ENCODE measurements around the gene NRIP1. TPM values are rescaled to one million over a fixed set of nuclear protein-coding genes. Genes with fewer than 3 reads are reported as not detected.
A peak's percentile ranks its signal among the peaks of the same experiment; 100 is the strongest.

The NRIP1 gene
- total RNA-seq, 1 experiment from 2014 or later: 10.3 TPM

DNA sequence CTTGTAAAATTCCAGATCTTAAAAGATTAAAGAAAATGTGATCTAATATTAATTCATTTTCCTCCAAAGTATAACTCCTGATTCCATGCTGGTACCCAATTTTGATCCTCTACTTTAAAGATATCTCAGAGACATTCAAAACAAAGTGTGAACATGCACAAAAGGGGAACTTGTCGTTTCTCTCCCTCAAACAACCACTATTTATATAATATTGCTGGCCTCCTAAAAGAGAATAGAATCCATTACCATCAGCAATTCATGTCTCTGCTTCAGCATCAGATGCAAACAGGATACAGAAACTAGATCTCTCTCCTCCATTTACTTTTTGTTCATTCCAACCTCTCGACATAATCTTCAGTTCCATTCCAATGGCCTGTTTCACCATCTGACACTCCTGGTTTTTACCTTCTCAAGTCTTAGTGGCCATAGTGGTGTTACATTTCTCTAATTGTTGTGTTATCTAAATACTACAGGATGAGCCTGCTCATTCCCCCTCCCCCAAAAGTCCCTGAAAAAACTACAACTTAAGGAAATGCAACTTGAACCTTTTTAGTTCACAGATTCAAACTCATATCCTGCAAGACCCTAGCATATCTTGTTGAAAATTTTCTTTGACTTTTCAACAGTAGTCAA is 4.1 kb downstream of the NRIP1 start (continued):
- TF ChIP-seq, protein P1, sequence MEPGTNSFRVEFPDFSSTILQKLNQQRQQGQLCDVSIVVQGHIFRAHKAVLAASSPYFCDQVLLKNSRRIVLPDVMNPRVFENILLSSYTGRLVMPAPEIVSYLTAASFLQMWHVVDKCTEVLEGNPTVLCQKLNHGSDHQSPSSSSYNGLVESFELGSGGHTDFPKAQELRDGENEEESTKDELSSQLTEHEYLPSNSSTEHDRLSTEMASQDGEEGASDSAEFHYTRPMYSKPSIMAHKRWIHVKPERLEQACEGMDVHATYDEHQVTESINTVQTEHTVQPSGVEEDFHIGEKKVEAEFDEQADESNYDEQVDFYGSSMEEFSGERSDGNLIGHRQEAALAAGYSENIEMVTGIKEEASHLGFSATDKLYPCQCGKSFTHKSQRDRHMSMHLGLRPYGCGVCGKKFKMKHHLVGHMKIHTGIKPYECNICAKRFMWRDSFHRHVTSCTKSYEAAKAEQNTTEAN (CRISPR knock-in tag; IDR thresholded peaks at IDR 0.05): no peak
- TF ChIP-seq, protein P2, sequence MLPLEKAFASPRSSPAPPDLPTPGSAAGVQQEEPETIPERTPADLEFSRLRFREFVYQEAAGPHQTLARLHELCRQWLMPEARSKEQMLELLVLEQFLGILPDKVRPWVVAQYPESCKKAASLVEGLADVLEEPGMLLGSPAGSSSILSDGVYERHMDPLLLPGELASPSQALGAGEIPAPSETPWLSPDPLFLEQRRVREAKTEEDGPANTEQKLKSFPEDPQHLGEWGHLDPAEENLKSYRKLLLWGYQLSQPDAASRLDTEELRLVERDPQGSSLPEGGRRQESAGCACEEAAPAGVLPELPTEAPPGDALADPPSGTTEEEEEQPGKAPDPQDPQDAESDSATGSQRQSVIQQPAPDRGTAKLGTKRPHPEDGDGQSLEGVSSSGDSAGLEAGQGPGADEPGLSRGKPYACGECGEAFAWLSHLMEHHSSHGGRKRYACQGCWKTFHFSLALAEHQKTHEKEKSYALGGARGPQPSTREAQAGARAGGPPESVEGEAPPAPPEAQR (CRISPR knock-in tag; IDR thresholded peaks at IDR 0.05): no peak

DNA sequence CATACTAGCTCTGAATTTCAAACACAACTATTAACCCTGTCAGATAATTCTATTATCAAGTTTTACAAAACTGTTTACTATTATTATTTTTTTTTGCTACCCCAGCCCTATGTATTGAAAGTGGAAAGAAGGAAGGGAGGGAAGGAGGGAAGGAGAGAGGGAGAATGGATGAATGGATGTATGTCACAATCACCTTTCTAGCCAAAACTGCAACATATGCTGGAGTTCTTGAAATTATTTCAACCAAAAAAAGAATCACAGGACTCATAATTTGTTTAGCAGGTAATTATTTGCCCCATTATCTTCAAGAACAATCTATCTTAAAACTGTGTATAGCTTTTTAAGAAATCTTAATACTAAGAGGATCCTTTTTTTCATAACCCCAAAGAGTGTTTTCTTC is 5.4 kb downstream of the NRIP1 start:
- CTCF ChIA-PET: interaction anchor here (0.9 kb wide), 1 partner anchor 12 kb away, joined by 3 read pairs; no protein-coding TSS in a partner anchor
- Mint-ChIP-seq H3K4me3 (no peak overlapping the region), H3K36me3 (no peaks in the 10 kb centered on the region), H3K27ac (no peak overlapping the region), H3K4me1 (peaks cover 77% of the 10 kb centered on the region), H3K9me3 (no peaks in the 10 kb centered on the region), H3K27me3 (ENCODE audit: low read depth) (peaks cover 17% of the 10 kb centered on the region)
- POLR2A ChIA-PET: no interaction called here
- ATAC-seq (no peak), DNase-seq (ENCODE audit: low spot score) (no peak)
- TF ChIP-seq ZNF317 (CRISPR knock-in tag; IDR thresholded peaks at IDR 0.05; ENCODE audit: borderline replicate concordance, low read depth): no peak

DNA sequence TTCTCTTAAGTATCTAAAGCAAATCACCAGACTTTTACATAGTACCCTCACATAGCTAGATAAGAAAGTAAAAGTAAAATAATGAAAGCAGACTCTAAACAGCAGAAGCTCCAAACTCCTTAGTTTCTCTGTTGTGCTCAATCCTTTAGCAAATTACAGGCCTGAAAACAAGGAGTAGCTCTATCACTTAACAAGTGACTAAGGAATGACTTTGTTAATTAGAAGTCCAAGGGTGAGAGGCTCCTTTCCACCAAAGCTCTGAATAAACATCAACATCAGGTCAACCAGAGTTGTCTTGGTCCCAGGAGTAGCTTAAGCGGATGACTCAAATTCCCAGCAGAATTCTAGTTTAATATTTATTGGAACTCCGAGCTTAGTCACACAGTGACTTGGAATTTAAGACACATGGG is 5.9 kb downstream of the NRIP1 start:
- no peak overlapping the region for H3K4me3 Mint-ChIP-seq
- ChIA-PET POLR2A (no interaction called here), CTCF (interaction anchor here (0.9 kb wide), 1 partner anchor 12 kb away, joined by 3 read pairs; no protein-coding TSS in a partner anchor)
- DNase-seq (ENCODE audit: low spot score) (no peak), ATAC-seq (no peak)
- TF ChIP-seq, protein P3, sequence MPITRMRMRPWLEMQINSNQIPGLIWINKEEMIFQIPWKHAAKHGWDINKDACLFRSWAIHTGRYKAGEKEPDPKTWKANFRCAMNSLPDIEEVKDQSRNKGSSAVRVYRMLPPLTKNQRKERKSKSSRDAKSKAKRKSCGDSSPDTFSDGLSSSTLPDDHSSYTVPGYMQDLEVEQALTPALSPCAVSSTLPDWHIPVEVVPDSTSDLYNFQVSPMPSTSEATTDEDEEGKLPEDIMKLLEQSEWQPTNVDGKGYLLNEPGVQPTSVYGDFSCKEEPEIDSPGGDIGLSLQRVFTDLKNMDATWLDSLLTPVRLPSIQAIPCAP (CRISPR knock-in tag; IDR thresholded peaks at IDR 0.05): no peak
- TF ChIP-seq, protein P4, sequence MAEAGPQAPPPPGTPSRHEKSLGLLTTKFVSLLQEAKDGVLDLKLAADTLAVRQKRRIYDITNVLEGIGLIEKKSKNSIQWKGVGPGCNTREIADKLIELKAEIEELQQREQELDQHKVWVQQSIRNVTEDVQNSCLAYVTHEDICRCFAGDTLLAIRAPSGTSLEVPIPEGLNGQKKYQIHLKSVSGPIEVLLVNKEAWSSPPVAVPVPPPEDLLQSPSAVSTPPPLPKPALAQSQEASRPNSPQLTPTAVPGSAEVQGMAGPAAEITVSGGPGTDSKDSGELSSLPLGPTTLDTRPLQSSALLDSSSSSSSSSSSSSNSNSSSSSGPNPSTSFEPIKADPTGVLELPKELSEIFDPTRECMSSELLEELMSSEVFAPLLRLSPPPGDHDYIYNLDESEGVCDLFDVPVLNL (CRISPR knock-in tag; IDR thresholded peaks at IDR 0.05; ENCODE audit: borderline replicate concordance, low read depth): no peak
- TF ChIP-seq, protein P5, sequence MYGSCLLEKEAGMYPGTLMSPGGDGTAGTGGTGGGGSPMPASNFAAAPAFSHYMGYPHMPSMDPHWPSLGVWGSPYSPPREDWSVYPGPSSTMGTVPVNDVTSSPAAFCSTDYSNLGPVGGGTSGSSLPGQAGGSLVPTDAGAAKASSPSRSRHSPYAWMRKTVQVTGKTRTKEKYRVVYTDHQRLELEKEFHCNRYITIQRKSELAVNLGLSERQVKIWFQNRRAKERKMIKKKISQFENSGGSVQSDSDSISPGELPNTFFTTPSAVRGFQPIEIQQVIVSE (CRISPR knock-in tag; IDR thresholded peaks at IDR 0.05; ENCODE audit: borderline replicate concordance): no peak
- TF ChIP-seq, protein P6, sequence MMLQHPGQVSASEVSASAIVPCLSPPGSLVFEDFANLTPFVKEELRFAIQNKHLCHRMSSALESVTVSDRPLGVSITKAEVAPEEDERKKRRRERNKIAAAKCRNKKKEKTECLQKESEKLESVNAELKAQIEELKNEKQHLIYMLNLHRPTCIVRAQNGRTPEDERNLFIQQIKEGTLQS (CRISPR knock-in tag; conservative IDR thresholded peaks at IDR 0.05): no peak
- TF ChIP-seq TEAD4 (CRISPR knock-in tag; IDR thresholded peaks at IDR 0.05) (no peak), CREM (CRISPR knock-in tag; IDR thresholded peaks at IDR 0.05) (no peak)
- H3K36me3 Mint-ChIP-seq: no peaks in the 10 kb centered on the region
- peaks cover 82% of the 10 kb centered on the region for H3K4me1 Mint-ChIP-seq
- peaks cover 17% of the 10 kb centered on the region for H3K27me3 Mint-ChIP-seq (ENCODE audit: low read depth)
- H3K27ac Mint-ChIP-seq: peak overlapping the region; percentile 46; the same call in 1 of the 2 replicates
- H3K9me3 Mint-ChIP-seq: no peaks in the 10 kb centered on the region

DNA sequence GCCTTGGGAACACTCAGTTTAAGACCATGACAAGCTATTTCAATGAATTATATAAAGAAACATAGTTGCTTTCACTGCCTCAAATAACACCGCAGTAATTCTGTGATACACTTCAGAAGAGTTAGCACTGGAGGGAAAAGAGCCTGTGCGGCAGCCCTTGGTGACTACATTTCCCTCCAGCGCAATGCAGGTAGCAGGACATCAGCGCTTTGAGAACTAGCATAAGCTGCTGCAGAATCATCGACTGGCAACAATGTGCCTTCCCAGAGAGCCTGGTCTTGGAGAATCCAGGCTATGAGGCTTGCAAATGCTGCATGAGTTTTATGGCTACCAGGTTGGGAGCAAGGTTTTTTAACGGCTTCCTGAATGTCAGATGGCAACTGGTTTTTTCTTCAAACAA is 7.5 kb downstream of the NRIP1 start:
- Mint-ChIP-seq H3K9me3 (no peaks in the 10 kb centered on the region), H3K4me3 (no peak overlapping the region), H3K36me3 (no peaks in the 10 kb centered on the region), H3K4me1 (peaks cover 81% of the 10 kb centered on the region), H3K27me3 (ENCODE audit: low read depth) (peaks cover 1% of the 10 kb centered on the region; the same call in 1 of the 2 replicates), H3K27ac (no peak overlapping the region)
- DNase-seq (ENCODE audit: low spot score) (peak; percentile 14), ATAC-seq (peak; percentile 69)
- ChIA-PET POLR2A (no interaction called here), CTCF (interaction anchor here (1.2 kb wide), 1 partner anchor 193 kb away, joined by 3 read pairs; no protein-coding TSS in a partner anchor)
- TF ChIP-seq NR1H2 (CRISPR knock-in tag; IDR thresholded peaks at IDR 0.05): no peak
- no peak for TF ChIP-seq JAZF1 (CRISPR knock-in tag; IDR thresholded peaks at IDR 0.05)
- TF ChIP-seq, protein P7, sequence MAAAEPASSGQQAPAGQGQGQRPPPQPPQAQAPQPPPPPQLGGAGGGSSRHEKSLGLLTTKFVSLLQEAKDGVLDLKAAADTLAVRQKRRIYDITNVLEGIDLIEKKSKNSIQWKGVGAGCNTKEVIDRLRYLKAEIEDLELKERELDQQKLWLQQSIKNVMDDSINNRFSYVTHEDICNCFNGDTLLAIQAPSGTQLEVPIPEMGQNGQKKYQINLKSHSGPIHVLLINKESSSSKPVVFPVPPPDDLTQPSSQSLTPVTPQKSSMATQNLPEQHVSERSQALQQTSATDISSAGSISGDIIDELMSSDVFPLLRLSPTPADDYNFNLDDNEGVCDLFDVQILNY (CRISPR knock-in tag; IDR thresholded peaks at IDR 0.05): no peak
- TF ChIP-seq, protein P8, sequence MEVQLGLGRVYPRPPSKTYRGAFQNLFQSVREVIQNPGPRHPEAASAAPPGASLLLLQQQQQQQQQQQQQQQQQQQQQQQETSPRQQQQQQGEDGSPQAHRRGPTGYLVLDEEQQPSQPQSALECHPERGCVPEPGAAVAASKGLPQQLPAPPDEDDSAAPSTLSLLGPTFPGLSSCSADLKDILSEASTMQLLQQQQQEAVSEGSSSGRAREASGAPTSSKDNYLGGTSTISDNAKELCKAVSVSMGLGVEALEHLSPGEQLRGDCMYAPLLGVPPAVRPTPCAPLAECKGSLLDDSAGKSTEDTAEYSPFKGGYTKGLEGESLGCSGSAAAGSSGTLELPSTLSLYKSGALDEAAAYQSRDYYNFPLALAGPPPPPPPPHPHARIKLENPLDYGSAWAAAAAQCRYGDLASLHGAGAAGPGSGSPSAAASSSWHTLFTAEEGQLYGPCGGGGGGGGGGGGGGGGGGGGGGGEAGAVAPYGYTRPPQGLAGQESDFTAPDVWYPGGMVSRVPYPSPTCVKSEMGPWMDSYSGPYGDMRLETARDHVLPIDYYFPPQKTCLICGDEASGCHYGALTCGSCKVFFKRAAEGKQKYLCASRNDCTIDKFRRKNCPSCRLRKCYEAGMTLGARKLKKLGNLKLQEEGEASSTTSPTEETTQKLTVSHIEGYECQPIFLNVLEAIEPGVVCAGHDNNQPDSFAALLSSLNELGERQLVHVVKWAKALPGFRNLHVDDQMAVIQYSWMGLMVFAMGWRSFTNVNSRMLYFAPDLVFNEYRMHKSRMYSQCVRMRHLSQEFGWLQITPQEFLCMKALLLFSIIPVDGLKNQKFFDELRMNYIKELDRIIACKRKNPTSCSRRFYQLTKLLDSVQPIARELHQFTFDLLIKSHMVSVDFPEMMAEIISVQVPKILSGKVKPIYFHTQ (CRISPR knock-in tag; IDR thresholded peaks at IDR 0.05): no peak
- TF ChIP-seq, protein P9, sequence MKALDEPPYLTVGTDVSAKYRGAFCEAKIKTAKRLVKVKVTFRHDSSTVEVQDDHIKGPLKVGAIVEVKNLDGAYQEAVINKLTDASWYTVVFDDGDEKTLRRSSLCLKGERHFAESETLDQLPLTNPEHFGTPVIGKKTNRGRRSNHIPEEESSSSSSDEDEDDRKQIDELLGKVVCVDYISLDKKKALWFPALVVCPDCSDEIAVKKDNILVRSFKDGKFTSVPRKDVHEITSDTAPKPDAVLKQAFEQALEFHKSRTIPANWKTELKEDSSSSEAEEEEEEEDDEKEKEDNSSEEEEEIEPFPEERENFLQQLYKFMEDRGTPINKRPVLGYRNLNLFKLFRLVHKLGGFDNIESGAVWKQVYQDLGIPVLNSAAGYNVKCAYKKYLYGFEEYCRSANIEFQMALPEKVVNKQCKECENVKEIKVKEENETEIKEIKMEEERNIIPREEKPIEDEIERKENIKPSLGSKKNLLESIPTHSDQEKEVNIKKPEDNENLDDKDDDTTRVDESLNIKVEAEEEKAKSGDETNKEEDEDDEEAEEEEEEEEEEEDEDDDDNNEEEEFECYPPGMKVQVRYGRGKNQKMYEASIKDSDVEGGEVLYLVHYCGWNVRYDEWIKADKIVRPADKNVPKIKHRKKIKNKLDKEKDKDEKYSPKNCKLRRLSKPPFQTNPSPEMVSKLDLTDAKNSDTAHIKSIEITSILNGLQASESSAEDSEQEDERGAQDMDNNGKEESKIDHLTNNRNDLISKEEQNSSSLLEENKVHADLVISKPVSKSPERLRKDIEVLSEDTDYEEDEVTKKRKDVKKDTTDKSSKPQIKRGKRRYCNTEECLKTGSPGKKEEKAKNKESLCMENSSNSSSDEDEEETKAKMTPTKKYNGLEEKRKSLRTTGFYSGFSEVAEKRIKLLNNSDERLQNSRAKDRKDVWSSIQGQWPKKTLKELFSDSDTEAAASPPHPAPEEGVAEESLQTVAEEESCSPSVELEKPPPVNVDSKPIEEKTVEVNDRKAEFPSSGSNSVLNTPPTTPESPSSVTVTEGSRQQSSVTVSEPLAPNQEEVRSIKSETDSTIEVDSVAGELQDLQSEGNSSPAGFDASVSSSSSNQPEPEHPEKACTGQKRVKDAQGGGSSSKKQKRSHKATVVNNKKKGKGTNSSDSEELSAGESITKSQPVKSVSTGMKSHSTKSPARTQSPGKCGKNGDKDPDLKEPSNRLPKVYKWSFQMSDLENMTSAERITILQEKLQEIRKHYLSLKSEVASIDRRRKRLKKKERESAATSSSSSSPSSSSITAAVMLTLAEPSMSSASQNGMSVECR (CRISPR knock-in tag; IDR thresholded peaks at IDR 0.05; ENCODE audit: borderline replicate concordance): no peak
